WTC11 (cell line): ENCODE results near the gene RGS9BP. TPM values are rescaled to one million over a fixed set of nuclear protein-coding genes. Genes with fewer than 3 reads are reported as not detected.
A peak's percentile ranks its signal among the peaks of the same experiment; 100 is the strongest.

Experiments used
- ATAC-seq: fragments of 200-7000 bp; cut with Tn5 transposase; 2 replicates; pipeline ENCODE4 v1.10.0; 2021; ENCODE audit warnings: mild to moderate bottlenecking, moderate library complexity
- CTCF ChIA-PET: fragments of 300-600 bp; sonication (Branson Sonifier 250); formaldehyde crosslinking; loops from one replicate; lab custom pipeline; 2021; ENCODE audit warnings: antibody characterized with exemption; lab: Charles Lee
- POLR2A ChIA-PET: fragments of 350-600 bp; sonication (Branson Sonifier 250); formaldehyde crosslinking; loops from one replicate; lab custom pipeline; 2021; ENCODE audit warnings: antibody characterized with exemption; lab: Charles Lee
- DNase-seq: peaks from one replicate; pipeline ENCODE4 v3.0.0; 2021; ENCODE audit warnings: low spot score
- H3K27ac Mint-ChIP-seq: 2 replicates; pipeline ENCODE4 v1.8.0; 2021; ENCODE audit warnings: mixed read lengths
- H3K27me3 Mint-ChIP-seq: 2 replicates; pipeline ENCODE4 v1.8.0; 2021; ENCODE audit warnings: low read depth, mild to moderate bottlenecking, moderate library complexity, mixed read lengths
- H3K36me3 Mint-ChIP-seq: 2 replicates; pipeline ENCODE4 v1.8.0; 2021; ENCODE audit warnings: mixed read lengths
- H3K4me1 Mint-ChIP-seq: 2 replicates; pipeline ENCODE4 v1.8.0; 2022; ENCODE audit warnings: mixed read lengths
- H3K4me3 Mint-ChIP-seq: 2 replicates; pipeline ENCODE4 v1.8.0; 2021; ENCODE audit warnings: mild to moderate bottlenecking, moderate library complexity, mixed read lengths
- H3K9me3 Mint-ChIP-seq: 2 replicates; pipeline ENCODE4 v1.8.0; 2021; ENCODE audit warnings: mixed read lengths
- ATF1 ChIP-seq: sonication (generic); formaldehyde crosslinking; IDR thresholded peaks from 2 replicates; pipeline ENCODE4 v1.8.1; 2023; ENCODE audit warnings: mild to moderate bottlenecking, moderate library complexity, missing genetic modification reagents
- CBFB ChIP-seq: sonication (generic); formaldehyde crosslinking; IDR thresholded peaks from 2 replicates; pipeline ENCODE4 v1.8.1; 2022; ENCODE audit warnings: mild to moderate bottlenecking, low read depth, missing genetic modification reagents
- CDX4 ChIP-seq: fragments of 250-450 bp; sonication (Bioruptor Pico); IDR thresholded peaks from 2 replicates; pipeline ENCODE4 v1.9.0; 2021; ENCODE audit warnings: moderate library complexity, mild to moderate bottlenecking, inconsistent platforms, borderline replicate concordance
- FOXK1 ChIP-seq: sonication (generic); formaldehyde crosslinking; IDR thresholded peaks from 2 replicates; pipeline ENCODE4 v1.8.0; 2022; ENCODE audit warnings: mild to moderate bottlenecking, moderate library complexity, missing genetic modification reagents
- GABPB1 ChIP-seq: sonication (generic); formaldehyde crosslinking; IDR thresholded peaks from 2 replicates; pipeline ENCODE4 v1.8.1; 2023; ENCODE audit warnings: mild to moderate bottlenecking, missing genetic modification reagents
- MXD4 ChIP-seq: fragments of 250-450 bp; sonication (Bioruptor Pico); IDR thresholded peaks from 2 replicates; pipeline ENCODE4 v1.8.0; 2021; ENCODE audit warnings: mild to moderate bottlenecking, moderate library complexity, borderline replicate concordance
- NR1H2 ChIP-seq: sonication (generic); formaldehyde crosslinking; IDR thresholded peaks from 2 replicates; pipeline ENCODE4 v1.9.0; 2021; ENCODE audit warnings: mild to moderate bottlenecking, moderate library complexity, missing genetic modification reagents
- SMAD3 ChIP-seq: sonication (generic); formaldehyde crosslinking; IDR thresholded peaks from 2 replicates; pipeline ENCODE4 v1.8.0; 2022; ENCODE audit warnings: missing genetic modification reagents, mild to moderate bottlenecking, borderline replicate concordance
- SOX15 ChIP-seq: fragments of 250-450 bp; sonication (Bioruptor Pico); IDR thresholded peaks from 2 replicates; pipeline ENCODE4 v1.9.0; 2021; ENCODE audit warnings: mild to moderate bottlenecking
- TEAD4 ChIP-seq: sonication (generic); formaldehyde crosslinking; IDR thresholded peaks from 2 replicates; pipeline ENCODE4 v1.8.0; 2022; ENCODE audit warnings: mild to moderate bottlenecking, missing genetic modification reagents
- ZNF138 ChIP-seq: sonication (generic); formaldehyde crosslinking; conservative IDR thresholded peaks from 2 replicates; pipeline ENCODE4 v1.8.1; 2022; ENCODE audit warnings: mild to moderate bottlenecking, moderate library complexity, missing genetic modification reagents
- ZNF263 ChIP-seq: sonication (generic); formaldehyde crosslinking; IDR thresholded peaks from 2 replicates; pipeline ENCODE4 v1.8.1; 2022; ENCODE audit warnings: low read depth, mild to moderate bottlenecking, moderate library complexity, missing genetic modification reagents
- ZNF281 ChIP-seq: sonication (generic); formaldehyde crosslinking; IDR thresholded peaks from 2 replicates; pipeline ENCODE4 v1.8.0; 2023; ENCODE audit warnings: mild to moderate bottlenecking, missing genetic modification reagents
- ZNF423 ChIP-seq: fragments of 250-450 bp; sonication (Bioruptor Pico); IDR thresholded peaks from 2 replicates; pipeline ENCODE4 v2.1.2; 2022; ENCODE audit warnings: mild to moderate bottlenecking, moderate library complexity
- total RNA-seq: library from RNA; stranded (reverse); gene quantifications from 3 replicates; pipeline ENCODE4 v1.2.3, GENCODE V29; 2021
- TF ChIP-seq, protein P1 (sequence below): sonication (generic); formaldehyde crosslinking; conservative IDR thresholded peaks from 2 replicates; pipeline ENCODE4 v1.8.1; 2023; ENCODE audit warnings: mild to moderate bottlenecking, low read depth, missing genetic modification reagents, moderate library complexity

Gene RGS9BP
- total RNA-seq, 1 experiment from 2014 or later: 0.24 TPM

- ATAC-seq: no peak
- CTCF ChIA-PET: no interaction called here
These were observed 12.0 kb downstream of the RGS9BP start for GRCh38 chr19:32687681-32688080.

DNA sequence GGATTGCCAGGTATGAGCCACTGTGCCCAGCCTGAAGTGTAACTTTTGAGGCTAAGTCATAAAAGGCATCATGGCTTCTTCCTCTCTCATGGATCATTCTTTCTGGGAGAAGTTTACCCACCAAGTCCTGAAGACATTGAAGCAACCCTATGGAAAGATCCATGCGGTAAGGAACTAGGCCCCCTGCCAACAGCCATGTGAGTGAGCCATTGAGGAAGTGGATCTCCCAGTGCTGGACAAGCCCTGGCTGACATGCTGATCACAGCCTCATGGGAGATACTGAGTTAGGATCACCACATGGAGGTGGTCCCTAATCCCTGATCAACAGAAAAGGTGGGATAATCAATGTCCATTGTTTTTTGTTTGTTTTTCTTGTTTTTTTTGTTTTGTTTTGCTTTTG, 12.7 kb downstream of the RGS9BP start:
- H3K9me3 Mint-ChIP-seq: peaks cover 4% of the 10 kb centered on the region
- H3K4me1 Mint-ChIP-seq: peaks cover 9% of the 10 kb centered on the region
- ChIA-PET POLR2A (no interaction called here), CTCF (no interaction called here)
- peaks cover 19% of the 10 kb centered on the region for H3K27me3 Mint-ChIP-seq
- DNase-seq (no peak), ATAC-seq (no peak)
- H3K36me3 Mint-ChIP-seq: peaks cover 4% of the 10 kb centered on the region
- H3K4me3 Mint-ChIP-seq: no peak overlapping the region
- TF ChIP-seq GABPB1 (CRISPR knock-in tag) (no peak), SMAD3 (CRISPR knock-in tag) (no peak), CBFB (CRISPR knock-in tag) (no peak), ZNF281 (CRISPR knock-in tag) (no peak), ZNF263 (no peak)
- TF ChIP-seq, protein P1, sequence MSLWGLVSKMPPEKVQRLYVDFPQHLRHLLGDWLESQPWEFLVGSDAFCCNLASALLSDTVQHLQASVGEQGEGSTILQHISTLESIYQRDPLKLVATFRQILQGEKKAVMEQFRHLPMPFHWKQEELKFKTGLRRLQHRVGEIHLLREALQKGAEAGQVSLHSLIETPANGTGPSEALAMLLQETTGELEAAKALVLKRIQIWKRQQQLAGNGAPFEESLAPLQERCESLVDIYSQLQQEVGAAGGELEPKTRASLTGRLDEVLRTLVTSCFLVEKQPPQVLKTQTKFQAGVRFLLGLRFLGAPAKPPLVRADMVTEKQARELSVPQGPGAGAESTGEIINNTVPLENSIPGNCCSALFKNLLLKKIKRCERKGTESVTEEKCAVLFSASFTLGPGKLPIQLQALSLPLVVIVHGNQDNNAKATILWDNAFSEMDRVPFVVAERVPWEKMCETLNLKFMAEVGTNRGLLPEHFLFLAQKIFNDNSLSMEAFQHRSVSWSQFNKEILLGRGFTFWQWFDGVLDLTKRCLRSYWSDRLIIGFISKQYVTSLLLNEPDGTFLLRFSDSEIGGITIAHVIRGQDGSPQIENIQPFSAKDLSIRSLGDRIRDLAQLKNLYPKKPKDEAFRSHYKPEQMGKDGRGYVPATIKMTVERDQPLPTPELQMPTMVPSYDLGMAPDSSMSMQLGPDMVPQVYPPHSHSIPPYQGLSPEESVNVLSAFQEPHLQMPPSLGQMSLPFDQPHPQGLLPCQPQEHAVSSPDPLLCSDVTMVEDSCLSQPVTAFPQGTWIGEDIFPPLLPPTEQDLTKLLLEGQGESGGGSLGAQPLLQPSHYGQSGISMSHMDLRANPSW (CRISPR knock-in tag): no peak
- H3K27ac Mint-ChIP-seq: no peak overlapping the region

More at GRCh38 chr19:32687681-32688080, 12.0 kb downstream of the RGS9BP start:
- H3K4me3 Mint-ChIP-seq: no peak overlapping the region
- H3K9me3 Mint-ChIP-seq: no peaks in the 10 kb centered on the region
- H3K27ac Mint-ChIP-seq: no peak overlapping the region
- peaks cover 4% of the 10 kb centered on the region for H3K4me1 Mint-ChIP-seq
- TF ChIP-seq CBFB (CRISPR knock-in tag): no peak
- TF ChIP-seq SOX15 (CRISPR knock-in tag): no peak
- no peak for TF ChIP-seq ATF1 (CRISPR knock-in tag)
- no peak for TF ChIP-seq GABPB1 (CRISPR knock-in tag)
- no peak for TF ChIP-seq ZNF138
- DNase-seq: no peak
- POLR2A ChIA-PET: no interaction called here
- peaks cover 13% of the 10 kb centered on the region for H3K27me3 Mint-ChIP-seq
- H3K36me3 Mint-ChIP-seq: no peaks in the 10 kb centered on the region

DNA sequence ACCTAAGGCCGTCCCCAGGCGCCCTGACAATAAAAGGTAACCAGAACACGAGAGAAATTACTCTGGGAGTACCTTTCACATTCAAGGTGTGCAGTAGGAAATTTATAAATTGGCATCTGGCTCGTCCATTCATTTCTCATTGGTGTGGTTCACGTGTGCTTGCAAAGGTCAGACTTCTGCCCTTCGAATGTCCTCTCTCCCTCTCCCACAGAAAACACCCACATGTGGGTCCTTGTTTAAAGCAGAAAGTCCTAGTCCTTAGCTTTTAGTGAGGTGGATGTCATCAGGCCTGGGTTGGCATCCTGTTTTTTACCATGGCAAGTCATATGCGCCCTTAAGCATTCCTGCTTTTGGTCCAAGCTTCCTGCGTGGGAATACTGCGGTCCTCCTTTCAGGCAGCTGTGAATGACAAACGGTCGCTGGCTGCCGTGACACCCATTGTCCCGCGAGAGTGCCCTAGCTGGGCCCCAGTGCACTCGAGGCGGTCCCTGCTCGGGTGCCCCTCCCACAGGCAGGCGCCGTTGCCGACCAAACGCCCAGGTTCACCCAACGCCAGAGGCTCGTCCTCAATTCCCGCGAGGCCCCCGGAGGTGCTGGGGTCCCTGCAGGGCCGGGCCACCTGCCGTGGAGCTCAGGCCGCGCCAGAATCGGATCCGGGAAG, 15.8 kb downstream of the RGS9BP start, which contains the start of gene NUDT19:
NUDT19 (plus strand) TSS at position 531 of the 661 bp plus-strand sequence. CDS start 140 bp downstream, outside the sequence.
- ChIA-PET CTCF (interaction anchor here (0.8 to 1.4 kb wide), 3 partner anchors 14 to 493 kb away, joined by 3 to 10 read pairs (median 5); no protein-coding TSS in a partner anchor), POLR2A (interaction anchor here (0.6 to 0.7 kb wide), 2 partner anchors 10 to 96 kb away, joined by 3 to 6 read pairs; no protein-coding TSS in a partner anchor)
- TF ChIP-seq TEAD4 (CRISPR knock-in tag) (no peak), CDX4 (CRISPR knock-in tag) (no peak), NR1H2 (no peak), CBFB (CRISPR knock-in tag) (no peak), ZNF423 (peak; percentile 46; the same call in 1 of the 2 replicates), MXD4 (CRISPR knock-in tag) (no peak), GABPB1 (CRISPR knock-in tag) (peak; percentile 37; the same call in 1 of the 2 replicates), SMAD3 (CRISPR knock-in tag) (no peak), FOXK1 (CRISPR knock-in tag) (no peak), ZNF281 (CRISPR knock-in tag) (0 out of 2 replicates have a peak, but pooled peaks have one; percentile 22)
- DNase-seq: peak; percentile 58
- Mint-ChIP-seq H3K4me1 (peaks cover 9% of the 10 kb centered on the region), H3K9me3 (peaks cover 10% of the 10 kb centered on the region), H3K27ac (no peak within 1 kb of the TSS), H3K4me3 (peak within 1 kb of the TSS; percentile 59), H3K36me3 (peaks cover 5% of the 10 kb centered on the region), H3K27me3 (peaks cover 33% of the 10 kb centered on the region)
- ATAC-seq: peak; percentile 68
